A549 (cell line): ENCODE results near the gene FZD4.

Source experiments
- CBX8 ChIP-seq: fragments of 200-600 bp; sonication (generic); IDR thresholded peaks from 2 replicates; pipeline ENCODE4 v1.6.1; 2016
- CEBPB ChIP-seq, 2 experiments: fragments of >200 bp in 1 of 2; sonication (Bioruptor Twin) in 1 of 2; formaldehyde crosslinking in 1 of 2; IDR thresholded peaks; 2 replicates each; pipeline ENCODE4 v1.6.1; 2012 to 2016
- EP300 ChIP-seq, 2 experiments: fragments of >200 bp; sonication (Bioruptor Twin); formaldehyde crosslinking; IDR thresholded peaks; 2 replicates in 1 of 2; 3 replicates in 1 of 2; pipeline ENCODE4 v1.6.1; 2016 to 2017
- ESRRA ChIP-seq: fragments of 150-350 bp; IDR thresholded peaks from 2 replicates; pipeline ENCODE4 v1.6.1; 2014; ENCODE audit warnings: mild to moderate bottlenecking, low read length, borderline replicate concordance
- JUN ChIP-seq, 2 experiments: fragments of >200 bp; sonication (Bioruptor Twin); formaldehyde crosslinking; IDR thresholded peaks; 2 replicates in 1 of 2; 3 replicates in 1 of 2; pipeline ENCODE4 v1.6.1; 2016 to 2017
- PHF8 ChIP-seq: fragments of 200-600 bp; sonication (generic); IDR thresholded peaks from 2 replicates; pipeline ENCODE4 v1.6.1; 2016; ENCODE audit warnings: low read depth, mild to moderate bottlenecking, antibody characterized with exemption, moderate library complexity, borderline replicate concordance
- POLR2A ChIP-seq: IDR thresholded peaks from 2 replicates; pipeline ENCODE4 v1.6.1; 2012; ENCODE audit warnings: mild to moderate bottlenecking, low read length
- RCOR1 ChIP-seq: fragments of 150-350 bp; IDR thresholded peaks from 2 replicates; pipeline ENCODE4 v1.6.1; 2014; ENCODE audit warnings: antibody characterized with exemption, low read length, low read depth
- SREBF2 ChIP-seq: fragments of 450-650 bp; IDR thresholded peaks from 2 replicates; pipeline ENCODE4 v1.6.1; 2014; ENCODE audit warnings: mild to moderate bottlenecking, moderate library complexity
- TF ChIP-seq, protein P1 (sequence below): fragments of >200 bp; sonication (Bioruptor Twin); formaldehyde crosslinking; IDR thresholded peaks from 3 replicates; pipeline ENCODE4 v1.5.1; 2016
- TF ChIP-seq, protein P2 (sequence below): IDR thresholded peaks from 2 replicates; pipeline ENCODE4 v1.6.1; 2012
- TF ChIP-seq, protein P3 (sequence below): IDR thresholded peaks from 2 replicates; pipeline ENCODE4 v1.6.1; 2012; ENCODE audit warnings: low read depth, borderline replicate concordance
- TF ChIP-seq, protein P4 (sequence below): fragments of 250-450 bp; sonication (Bioruptor Pico); IDR thresholded peaks from 2 replicates; pipeline ENCODE4 v1.5.0; 2021; ENCODE audit warnings: mild to moderate bottlenecking, moderate library complexity, borderline replicate concordance

DNA sequence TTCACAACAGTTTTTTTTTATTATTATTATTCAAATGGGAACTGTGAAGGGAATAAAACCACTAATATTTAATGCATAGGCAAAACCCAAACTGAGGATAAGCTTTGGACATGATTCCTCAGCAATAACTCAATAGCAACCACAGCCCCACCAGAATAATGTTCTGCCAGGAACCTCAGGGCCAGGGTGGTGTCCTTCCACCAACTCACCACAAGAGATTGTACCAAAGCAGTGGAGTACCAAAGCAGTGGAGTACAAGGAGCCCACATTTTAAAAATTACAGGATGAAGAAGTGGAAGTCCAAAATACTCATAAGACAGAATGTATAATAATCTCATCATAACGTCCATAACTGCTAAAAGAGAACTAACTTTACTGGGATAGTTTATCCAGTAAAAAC, 32.5 kb upstream of the FZD4 start:
- TF ChIP-seq JUN (IDR thresholded peaks at IDR 0.05) = no peak
- TF ChIP-seq, protein P1, sequence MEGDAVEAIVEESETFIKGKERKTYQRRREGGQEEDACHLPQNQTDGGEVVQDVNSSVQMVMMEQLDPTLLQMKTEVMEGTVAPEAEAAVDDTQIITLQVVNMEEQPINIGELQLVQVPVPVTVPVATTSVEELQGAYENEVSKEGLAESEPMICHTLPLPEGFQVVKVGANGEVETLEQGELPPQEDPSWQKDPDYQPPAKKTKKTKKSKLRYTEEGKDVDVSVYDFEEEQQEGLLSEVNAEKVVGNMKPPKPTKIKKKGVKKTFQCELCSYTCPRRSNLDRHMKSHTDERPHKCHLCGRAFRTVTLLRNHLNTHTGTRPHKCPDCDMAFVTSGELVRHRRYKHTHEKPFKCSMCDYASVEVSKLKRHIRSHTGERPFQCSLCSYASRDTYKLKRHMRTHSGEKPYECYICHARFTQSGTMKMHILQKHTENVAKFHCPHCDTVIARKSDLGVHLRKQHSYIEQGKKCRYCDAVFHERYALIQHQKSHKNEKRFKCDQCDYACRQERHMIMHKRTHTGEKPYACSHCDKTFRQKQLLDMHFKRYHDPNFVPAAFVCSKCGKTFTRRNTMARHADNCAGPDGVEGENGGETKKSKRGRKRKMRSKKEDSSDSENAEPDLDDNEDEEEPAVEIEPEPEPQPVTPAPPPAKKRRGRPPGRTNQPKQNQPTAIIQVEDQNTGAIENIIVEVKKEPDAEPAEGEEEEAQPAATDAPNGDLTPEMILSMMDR = no peak
- TF ChIP-seq RCOR1 = no peak
- no peak for TF ChIP-seq SREBF2
- TF ChIP-seq CBX8 = no peak
- no peak for TF ChIP-seq PHF8
- TF ChIP-seq, protein P2, sequence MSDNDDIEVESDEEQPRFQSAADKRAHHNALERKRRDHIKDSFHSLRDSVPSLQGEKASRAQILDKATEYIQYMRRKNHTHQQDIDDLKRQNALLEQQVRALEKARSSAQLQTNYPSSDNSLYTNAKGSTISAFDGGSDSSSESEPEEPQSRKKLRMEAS = no peak
- TF ChIP-seq, protein P3, sequence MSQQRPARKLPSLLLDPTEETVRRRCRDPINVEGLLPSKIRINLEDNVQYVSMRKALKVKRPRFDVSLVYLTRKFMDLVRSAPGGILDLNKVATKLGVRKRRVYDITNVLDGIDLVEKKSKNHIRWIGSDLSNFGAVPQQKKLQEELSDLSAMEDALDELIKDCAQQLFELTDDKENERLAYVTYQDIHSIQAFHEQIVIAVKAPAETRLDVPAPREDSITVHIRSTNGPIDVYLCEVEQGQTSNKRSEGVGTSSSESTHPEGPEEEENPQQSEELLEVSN = no peak
- no peak for TF ChIP-seq EP300 (IDR thresholded peaks at IDR 0.05)
- no peak for TF ChIP-seq ESRRA
- no peak for TF ChIP-seq POLR2A
- TF ChIP-seq, protein P4, sequence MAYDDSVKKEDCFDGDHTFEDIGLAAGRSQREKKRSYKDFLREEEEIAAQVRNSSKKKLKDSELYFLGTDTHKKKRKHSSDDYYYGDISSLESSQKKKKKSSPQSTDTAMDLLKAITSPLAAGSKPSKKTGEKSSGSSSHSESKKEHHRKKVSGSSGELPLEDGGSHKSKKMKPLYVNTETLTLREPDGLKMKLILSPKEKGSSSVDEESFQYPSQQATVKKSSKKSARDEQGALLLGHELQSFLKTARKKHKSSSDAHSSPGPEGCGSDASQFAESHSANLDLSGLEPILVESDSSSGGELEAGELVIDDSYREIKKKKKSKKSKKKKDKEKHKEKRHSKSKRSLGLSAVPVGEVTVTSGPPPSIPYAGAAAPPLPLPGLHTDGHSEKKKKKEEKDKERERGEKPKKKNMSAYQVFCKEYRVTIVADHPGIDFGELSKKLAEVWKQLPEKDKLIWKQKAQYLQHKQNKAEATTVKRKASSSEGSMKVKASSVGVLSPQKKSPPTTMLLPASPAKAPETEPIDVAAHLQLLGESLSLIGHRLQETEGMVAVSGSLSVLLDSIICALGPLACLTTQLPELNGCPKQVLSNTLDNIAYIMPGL = no peak
- no peak for TF ChIP-seq CEBPB (IDR thresholded peaks at IDR 0.05)
